Endodermal cell (in vitro differentiated cells): ENCODE results near the gene MOV10L1. TPM values are rescaled to one million over a fixed set of nuclear protein-coding genes. Genes with fewer than 3 reads are reported as not detected.
"Not testable (repeated sequence)": the region's sequence is repeated elsewhere in the genome, so short reads cannot be mapped to it uniquely, and the experiment has no call there.

Experiments used
- DNase-seq: peaks from one replicate; pipeline ENCODE4 v3.0.0-alpha.2; 2017
- H3K27ac ChIP-seq: 2 replicates; pipeline ENCODE4 v1.5.1; 2013; ENCODE audit warnings: mild to moderate bottlenecking, low read depth, low read length, moderate library complexity
- H3K27me3 ChIP-seq: 2 replicates; pipeline ENCODE4 v1.6.1; 2013; ENCODE audit warnings: mild to moderate bottlenecking, low read length, moderate library complexity; ENCODE audit not compliant: insufficient read depth, control insufficient read depth, poor library complexity, severe bottlenecking
- H3K36me3 ChIP-seq: 2 replicates; pipeline ENCODE4 v1.7.0; 2013; ENCODE audit warnings: mild to moderate bottlenecking, low read length, moderate library complexity; ENCODE audit not compliant: control insufficient read depth, insufficient read depth
- H3K4me1 ChIP-seq: one replicate; pipeline ENCODE4 v1.7.0; 2013; ENCODE audit warnings: low read length; ENCODE audit not compliant: control insufficient read depth, insufficient read depth
- H3K4me3 ChIP-seq: 2 replicates; pipeline ENCODE4 v1.5.1; 2013; ENCODE audit warnings: mild to moderate bottlenecking, low read length, moderate library complexity
- H3K9ac ChIP-seq: 2 replicates; pipeline ENCODE4 v1.6.1; 2013; ENCODE audit warnings: mild to moderate bottlenecking, low read length, moderate library complexity; ENCODE audit not compliant: poor library complexity, severe bottlenecking; ENCODE audit errors: extremely low read depth
- H3K9me3 ChIP-seq: 2 replicates; pipeline ENCODE4 v1.6.1; 2013; ENCODE audit warnings: mild to moderate bottlenecking, low read length, moderate library complexity; ENCODE audit not compliant: control insufficient read depth
- H3K27ac Mint-ChIP-seq: 2 replicates; pipeline ENCODE4 v1.8.0; 2020; ENCODE audit warnings: mixed read lengths
- H3K27me3 Mint-ChIP-seq: 2 replicates; pipeline ENCODE4 v1.8.0; 2021; ENCODE audit warnings: mild to moderate bottlenecking, mixed read lengths; ENCODE audit not compliant: insufficient read depth
- H3K36me3 Mint-ChIP-seq: 2 replicates; pipeline ENCODE4 v1.8.0; 2020; ENCODE audit warnings: low read depth, mixed read lengths
- H3K4me1 Mint-ChIP-seq: 2 replicates; pipeline ENCODE4 v1.8.0; 2020; ENCODE audit warnings: mixed read lengths
- H3K4me3 Mint-ChIP-seq: 2 replicates; pipeline ENCODE4 v1.8.0; 2020; ENCODE audit warnings: mild to moderate bottlenecking, moderate library complexity, mixed read lengths
- H3K9me3 Mint-ChIP-seq: 2 replicates; pipeline ENCODE4 v1.8.0; 2020; ENCODE audit warnings: mild to moderate bottlenecking, mixed read lengths
- WGBS, 2 experiments: methylation state at CpG; one replicate each; pipeline versions ENCODE4 v1.1.5 to v1.1.7; 2013; ENCODE audit warnings: missing lambda C conversion rate in 2 of 2, mixed read lengths in 1 of 2; ENCODE audit not compliant: insufficient coverage in 1 of 2, insufficient read length in 1 of 2; 5-methylcytosine and 5-hydroxymethylcytosine counted together
- total RNA-seq, 2 donors: library from RNA; stranded (reverse); fragmentation: NEBNext Ultra II Directional in 1 of 2; extraction: Animal tissue kit (Norgen Biotek cat#: 25700) in 1 of 2; gene quantifications; 2 replicates in 1 of 2; 3 replicates in 1 of 2; pipeline ENCODE4 v1.2.1, GENCODE V29; 2021
- TF ChIP-seq, protein P1 (sequence below): fragments of 200-600 bp; sonication (generic); conservative IDR thresholded peaks from 2 replicates; pipeline ENCODE4 v1.5.0; 2021; ENCODE audit warnings: antibody characterized with exemption, mild to moderate bottlenecking

Gene MOV10L1
- total RNA-seq, 2 donors from 2014 or later: 0.31 TPM; not detected in 1

DNA sequence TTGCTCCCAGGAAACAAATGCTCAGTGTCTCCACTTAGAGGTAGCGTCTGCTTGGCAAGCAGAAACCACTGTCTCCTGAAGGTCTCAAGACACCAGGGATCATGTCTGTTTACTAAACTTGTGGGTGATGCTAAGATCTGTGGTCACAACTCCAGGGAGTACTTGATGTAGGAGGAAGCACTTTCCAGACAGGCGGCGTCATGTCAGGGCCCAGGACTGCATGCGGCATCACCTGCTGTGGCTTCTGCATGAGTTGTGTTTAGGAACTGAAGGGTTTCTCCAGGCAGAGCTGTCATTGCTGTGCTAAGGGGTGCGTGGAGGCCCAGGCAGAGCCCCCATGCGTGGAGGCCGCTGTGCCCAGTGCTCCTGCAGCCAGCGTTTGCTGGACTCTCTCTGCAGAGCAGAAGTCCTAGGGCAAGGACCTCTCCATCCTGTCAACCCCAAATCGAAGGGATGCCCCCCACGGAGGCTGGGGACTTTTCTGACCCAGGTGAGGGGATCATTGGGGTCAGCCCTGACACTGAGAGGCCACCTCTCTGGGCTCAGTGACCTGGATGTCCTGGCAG is 72.7 kb downstream of the MOV10L1 start:
- H3K9me3 Mint-ChIP-seq: peaks cover 3% of the 10 kb centered on the region
- H3K27me3 ChIP-seq: peaks cover 2% of the 10 kb centered on the region
- peaks cover 6% of the 10 kb centered on the region for H3K27me3 Mint-ChIP-seq
- H3K36me3 Mint-ChIP-seq: no peaks in the 10 kb centered on the region
- 88 to 96% methylated on average over 9 to 10 of the region's 10 CpGs for WGBS, 2 experiments
- TF ChIP-seq, protein P1, sequence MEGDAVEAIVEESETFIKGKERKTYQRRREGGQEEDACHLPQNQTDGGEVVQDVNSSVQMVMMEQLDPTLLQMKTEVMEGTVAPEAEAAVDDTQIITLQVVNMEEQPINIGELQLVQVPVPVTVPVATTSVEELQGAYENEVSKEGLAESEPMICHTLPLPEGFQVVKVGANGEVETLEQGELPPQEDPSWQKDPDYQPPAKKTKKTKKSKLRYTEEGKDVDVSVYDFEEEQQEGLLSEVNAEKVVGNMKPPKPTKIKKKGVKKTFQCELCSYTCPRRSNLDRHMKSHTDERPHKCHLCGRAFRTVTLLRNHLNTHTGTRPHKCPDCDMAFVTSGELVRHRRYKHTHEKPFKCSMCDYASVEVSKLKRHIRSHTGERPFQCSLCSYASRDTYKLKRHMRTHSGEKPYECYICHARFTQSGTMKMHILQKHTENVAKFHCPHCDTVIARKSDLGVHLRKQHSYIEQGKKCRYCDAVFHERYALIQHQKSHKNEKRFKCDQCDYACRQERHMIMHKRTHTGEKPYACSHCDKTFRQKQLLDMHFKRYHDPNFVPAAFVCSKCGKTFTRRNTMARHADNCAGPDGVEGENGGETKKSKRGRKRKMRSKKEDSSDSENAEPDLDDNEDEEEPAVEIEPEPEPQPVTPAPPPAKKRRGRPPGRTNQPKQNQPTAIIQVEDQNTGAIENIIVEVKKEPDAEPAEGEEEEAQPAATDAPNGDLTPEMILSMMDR: no peak
- H3K4me3 Mint-ChIP-seq: no peak overlapping the region
- DNase-seq: no peak
- H3K4me3 ChIP-seq: no peak overlapping the region
- no peak overlapping the region for H3K27ac ChIP-seq
- no peak overlapping the region for H3K27ac Mint-ChIP-seq
- no peak overlapping the region for H3K9ac ChIP-seq
- peaks cover 4% of the 10 kb centered on the region for H3K4me1 Mint-ChIP-seq
- H3K36me3 ChIP-seq: no peaks in the 10 kb centered on the region
- no peaks in the 10 kb centered on the region for H3K4me1 ChIP-seq
- no peaks in the 10 kb centered on the region for H3K9me3 ChIP-seq

GRCh38 chr22:50165436-50166123 is 75.8 kb downstream of the MOV10L1 start:
- no peak overlapping the region for H3K9ac ChIP-seq
- WGBS, 2 experiments: 94 to 95% methylated on average over 18 to 28 of the region's 28 CpGs
- no peaks in the 10 kb centered on the region for H3K9me3 ChIP-seq
- no peak overlapping the region for H3K4me3 ChIP-seq
- TF ChIP-seq, protein P1: no peak
- no peak overlapping the region for H3K27ac Mint-ChIP-seq
- no peaks in the 10 kb centered on the region for H3K4me1 Mint-ChIP-seq
- H3K27me3 ChIP-seq: peaks cover 18% of the 10 kb centered on the region
- DNase-seq: no peak
- H3K27me3 Mint-ChIP-seq: peaks cover 26% of the 10 kb centered on the region
- no peaks in the 10 kb centered on the region for H3K36me3 ChIP-seq
- peaks cover 3% of the 10 kb centered on the region for H3K9me3 Mint-ChIP-seq
- H3K4me1 ChIP-seq: no peaks in the 10 kb centered on the region
- H3K27ac ChIP-seq: no peak overlapping the region
- no peaks in the 10 kb centered on the region for H3K36me3 Mint-ChIP-seq
- no peak overlapping the region for H3K4me3 Mint-ChIP-seq

- no peak overlapping the region for H3K27ac Mint-ChIP-seq
- Histone ChIP-seq H3K9me3 (no peaks in the 10 kb centered on the region), H3K36me3 (no peaks in the 10 kb centered on the region), H3K27me3 (peaks cover 25% of the 10 kb centered on the region), H3K4me3 (no peak overlapping the region), H3K27ac (no peak overlapping the region), H3K4me1 (no peaks in the 10 kb centered on the region), H3K9ac (no peak overlapping the region)
- no peaks in the 10 kb centered on the region for H3K36me3 Mint-ChIP-seq
- TF ChIP-seq, protein P1: no peak
- H3K9me3 Mint-ChIP-seq: peaks cover 3% of the 10 kb centered on the region
- H3K4me1 Mint-ChIP-seq: no peaks in the 10 kb centered on the region
- H3K27me3 Mint-ChIP-seq: peaks cover 34% of the 10 kb centered on the region
- no peak for DNase-seq
- WGBS, 2 experiments: 73 to 92% methylated on average over 4 to 11 of the region's 11 CpGs
- H3K4me3 Mint-ChIP-seq: no peak overlapping the region
Measured at GRCh38 chr22:50167689-50168489, 78.1 kb downstream of the MOV10L1 start.

DNA sequence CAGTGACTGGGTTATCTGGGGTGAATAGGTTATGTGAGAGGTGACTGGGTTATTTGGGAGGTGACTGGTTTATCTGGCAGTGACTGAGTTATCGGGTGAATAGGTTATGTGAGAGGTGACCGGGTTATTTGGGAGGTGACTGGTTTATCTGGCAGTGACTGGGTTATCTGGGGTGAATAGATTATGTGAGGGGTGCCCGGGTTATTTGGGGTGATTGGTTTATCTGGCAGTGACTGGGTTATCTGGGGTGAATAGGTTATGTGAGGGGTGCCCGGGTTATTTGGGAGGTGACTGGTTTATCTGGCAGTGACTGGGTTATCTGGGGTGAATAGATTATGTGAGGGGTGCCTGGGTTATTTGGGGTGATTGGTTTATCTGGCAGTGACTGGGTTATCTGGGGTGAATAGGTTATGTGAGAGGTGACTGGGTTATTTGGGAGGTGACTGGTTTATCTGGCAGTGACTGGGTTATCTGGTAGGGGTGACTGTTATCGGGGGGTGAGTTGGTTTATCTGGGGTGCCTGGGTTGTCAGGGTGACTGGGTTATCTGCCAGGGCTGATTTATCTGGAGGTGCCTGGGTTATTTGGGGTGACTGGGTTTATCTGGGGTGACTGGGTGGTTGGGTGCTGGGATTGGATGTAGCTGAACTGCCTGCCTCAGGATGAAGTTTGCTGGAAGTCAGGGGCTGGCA is 78.8 kb downstream of the MOV10L1 start:
- not testable (repeated sequence) for H3K4me1 Mint-ChIP-seq, H3K36me3 ChIP-seq, H3K9me3 Mint-ChIP-seq, H3K9me3 ChIP-seq, H3K27ac ChIP-seq, DNase-seq, H3K4me3 ChIP-seq, H3K4me1 ChIP-seq, H3K9ac ChIP-seq, H3K27ac Mint-ChIP-seq, H3K36me3 Mint-ChIP-seq
- WGBS, 2 experiments: 85% methylated on average over 5 of the region's 5 CpGs; no CpG with 5 or more reads in 1 of the 2 experiments
- Mint-ChIP-seq H3K4me3 (peak overlapping the region; percentile 75), H3K27me3 (peaks cover 34% of the 10 kb centered on the region)
- peaks cover 25% of the 10 kb centered on the region for H3K27me3 ChIP-seq
